HG03354 (cell line): ENCODE data around the gene GLRX2.
"Not testable (repeated sequence)": the region's sequence is repeated elsewhere in the genome, so short reads cannot be mapped to it uniquely, and the experiment has no call there.

ENCODE experiments used
- ATAC-seq: cut with Tn5 transposase; IDR thresholded peaks from one replicate; pipeline ENCODE4 v1.9.1; 2021; ENCODE audit warnings: mild to moderate bottlenecking; ENCODE audit not compliant: unreplicated experiment, poor library complexity, severe bottlenecking

Gene GLRX2

DNA sequence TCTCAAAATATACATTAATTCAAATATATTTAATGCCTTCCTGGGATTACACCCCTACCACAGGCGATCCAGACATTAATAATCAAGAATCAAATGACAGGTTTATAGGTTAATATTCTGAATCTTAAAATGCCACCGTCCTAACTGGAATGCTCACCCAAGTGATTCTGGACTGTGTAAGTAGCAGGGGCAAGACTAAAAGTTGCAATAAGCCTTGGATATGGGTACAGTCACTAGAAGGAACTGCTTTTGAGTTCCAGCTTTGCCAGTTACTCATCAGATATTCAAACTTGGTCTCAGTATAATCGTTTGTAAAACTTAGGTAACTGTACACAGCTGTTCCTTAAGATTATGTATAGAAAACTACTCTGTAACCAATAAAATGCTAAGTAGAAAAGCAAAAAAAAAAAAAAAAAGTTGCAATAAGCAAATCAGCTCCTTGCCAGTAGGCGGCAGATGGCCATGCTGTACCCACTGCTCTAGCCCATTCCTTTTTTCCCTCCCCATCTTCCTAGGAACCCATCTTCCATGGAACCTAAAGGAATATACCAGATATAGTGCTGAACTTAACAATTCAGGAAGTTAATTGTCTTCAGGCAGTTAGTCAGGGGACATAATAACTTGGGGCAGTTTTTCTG is 35.3 kb downstream of the GLRX2 start:
- ATAC-seq: peak; percentile 48

DNA sequence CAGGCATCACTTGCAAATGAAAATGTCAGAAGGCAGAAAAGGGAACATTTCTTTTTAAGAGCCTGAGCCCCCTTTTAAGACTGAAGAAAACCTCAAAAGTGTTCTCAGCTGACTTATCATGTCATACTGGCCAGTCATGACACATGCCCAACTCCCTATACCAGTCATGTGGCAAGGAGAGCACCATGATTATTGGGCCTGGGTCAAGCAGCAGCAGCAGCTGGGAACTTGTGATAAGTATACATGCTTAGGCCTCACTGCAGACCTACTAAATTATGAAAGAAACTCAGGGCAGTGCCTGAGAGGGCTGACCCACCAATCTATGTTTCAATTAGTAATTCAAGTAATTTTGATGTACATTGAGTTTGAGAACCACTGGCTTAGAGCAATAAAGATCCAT is 37.2 kb downstream of the GLRX2 start:
- no peak for ATAC-seq

DNA sequence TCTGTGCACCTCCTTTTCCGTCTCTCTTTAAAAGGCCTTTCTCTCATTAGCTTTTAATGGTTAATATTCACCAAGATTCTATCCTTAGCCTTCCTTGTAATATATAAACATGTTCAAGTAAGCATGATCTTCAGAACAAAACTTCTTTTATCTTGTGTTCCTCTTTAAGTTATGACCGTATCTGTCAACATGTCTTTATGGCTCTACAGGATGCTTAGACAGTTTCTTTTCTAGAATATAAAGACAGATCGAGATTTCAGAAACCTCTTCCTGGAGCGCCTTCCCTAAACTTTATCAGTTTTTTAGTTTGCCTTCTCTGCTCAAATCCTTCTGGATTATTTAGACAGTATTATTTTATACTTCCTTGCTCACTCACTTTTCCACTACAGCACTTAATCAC is 38.6 kb downstream of the GLRX2 start:
- no peak for ATAC-seq

DNA sequence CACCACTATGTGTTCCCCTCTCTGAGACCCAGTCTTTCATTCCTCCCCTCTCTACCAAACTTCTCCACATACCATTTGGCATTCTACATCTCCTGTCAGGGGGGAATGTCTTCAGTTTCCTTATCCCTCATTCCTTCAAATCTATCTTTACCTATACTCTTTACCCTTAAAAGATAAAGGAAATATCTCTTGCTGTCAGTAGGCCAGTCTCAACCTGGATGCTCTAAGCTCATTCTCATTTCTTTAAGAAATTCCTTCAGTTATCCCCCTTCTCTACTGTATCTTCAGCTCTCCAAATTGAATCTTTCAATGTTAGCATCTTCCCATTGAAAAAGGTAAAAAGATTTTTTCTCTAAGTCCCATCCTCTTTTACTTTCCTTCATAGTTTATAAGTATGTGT is 39.3 kb downstream of the GLRX2 start:
- no peak for ATAC-seq

DNA sequence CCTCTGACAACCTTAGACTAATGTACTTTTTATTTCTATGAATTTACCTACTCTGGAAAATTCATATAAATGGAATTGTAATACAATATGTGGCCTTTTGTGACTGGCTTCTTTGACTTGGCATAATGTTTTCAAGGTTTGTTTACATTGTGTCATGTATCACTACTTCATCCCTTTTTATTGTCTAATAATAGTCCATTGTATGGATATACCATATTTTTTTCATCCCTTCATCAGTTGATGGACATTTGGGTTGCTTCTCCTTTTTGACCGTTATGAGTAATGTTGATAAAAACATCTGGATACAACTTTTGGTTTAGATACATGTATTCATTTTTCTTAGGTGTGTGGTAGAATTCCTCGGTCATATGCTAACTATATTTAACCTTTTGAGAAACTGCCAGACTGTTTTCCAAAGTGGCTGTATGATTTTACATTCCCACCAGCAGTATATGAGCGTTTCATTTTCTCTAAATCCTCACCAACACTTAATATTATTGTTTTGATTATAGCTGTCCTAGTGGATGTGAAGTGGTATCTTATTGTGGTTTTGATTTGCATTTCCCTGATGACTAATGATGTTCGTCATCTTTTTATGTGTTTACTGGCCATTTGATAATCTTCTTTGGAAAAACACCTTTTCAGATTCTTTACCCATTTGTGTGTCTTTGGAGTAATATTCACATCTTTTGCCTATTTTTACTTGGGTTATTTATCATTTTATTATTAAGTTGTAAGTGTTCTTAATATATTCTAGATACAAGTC is 42.3 kb downstream of the GLRX2 start:
- no peak for ATAC-seq

DNA sequence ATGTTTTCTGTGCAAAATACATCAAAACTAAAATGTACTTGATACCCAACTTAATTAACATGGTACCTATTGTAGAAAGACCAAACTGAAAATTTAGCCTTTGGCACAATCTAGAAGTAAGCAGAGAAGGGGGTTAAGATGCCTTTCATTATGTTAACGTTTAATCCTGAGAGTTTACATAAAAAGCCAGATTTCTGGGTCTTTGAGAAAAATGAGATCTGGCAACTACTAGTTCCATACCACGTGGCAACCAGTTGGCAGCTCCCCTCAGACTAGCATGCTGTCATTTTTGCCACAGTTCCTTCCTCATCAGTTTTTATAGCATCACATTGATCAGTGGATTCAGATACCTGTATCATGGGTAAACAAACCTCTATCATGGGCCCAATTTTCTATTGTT is 44.3 kb downstream of the GLRX2 start:
- ATAC-seq: no peak

DNA sequence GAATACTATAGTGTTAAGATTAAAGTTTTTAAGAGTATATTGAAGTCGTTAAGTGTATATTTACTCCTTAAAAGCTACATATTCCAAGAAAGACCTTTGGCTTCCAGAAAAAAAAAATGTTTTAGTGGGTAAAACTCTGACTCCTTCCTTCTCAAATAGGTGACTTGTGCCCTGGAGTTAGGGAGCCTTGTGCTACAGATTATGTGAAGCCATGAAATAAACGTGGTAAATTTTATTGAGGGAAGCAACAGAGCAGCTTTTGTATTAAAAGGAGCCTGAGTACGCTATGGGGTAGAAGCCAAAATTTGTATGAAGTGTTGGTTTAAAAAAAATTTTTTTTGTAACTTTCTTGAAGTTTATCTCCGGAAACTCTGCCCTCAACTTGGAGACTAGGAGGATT is 44.8 kb downstream of the GLRX2 start:
- ATAC-seq: no peak

DNA sequence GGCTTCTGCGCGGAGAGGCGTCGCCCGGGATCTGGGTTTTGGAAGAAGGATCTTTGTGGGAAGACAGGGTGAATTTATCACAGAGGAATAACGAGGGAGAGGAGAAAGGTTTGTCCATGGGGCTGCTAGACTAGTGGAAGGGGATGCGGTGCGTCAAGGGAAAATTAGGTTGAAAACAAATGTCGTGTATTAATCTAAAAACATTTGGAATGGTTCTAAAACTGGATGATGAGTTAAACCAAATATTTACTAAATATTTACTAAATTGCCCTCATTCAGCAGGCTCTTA is 45.2 kb downstream of the GLRX2 start:
- ATAC-seq: no peak

DNA sequence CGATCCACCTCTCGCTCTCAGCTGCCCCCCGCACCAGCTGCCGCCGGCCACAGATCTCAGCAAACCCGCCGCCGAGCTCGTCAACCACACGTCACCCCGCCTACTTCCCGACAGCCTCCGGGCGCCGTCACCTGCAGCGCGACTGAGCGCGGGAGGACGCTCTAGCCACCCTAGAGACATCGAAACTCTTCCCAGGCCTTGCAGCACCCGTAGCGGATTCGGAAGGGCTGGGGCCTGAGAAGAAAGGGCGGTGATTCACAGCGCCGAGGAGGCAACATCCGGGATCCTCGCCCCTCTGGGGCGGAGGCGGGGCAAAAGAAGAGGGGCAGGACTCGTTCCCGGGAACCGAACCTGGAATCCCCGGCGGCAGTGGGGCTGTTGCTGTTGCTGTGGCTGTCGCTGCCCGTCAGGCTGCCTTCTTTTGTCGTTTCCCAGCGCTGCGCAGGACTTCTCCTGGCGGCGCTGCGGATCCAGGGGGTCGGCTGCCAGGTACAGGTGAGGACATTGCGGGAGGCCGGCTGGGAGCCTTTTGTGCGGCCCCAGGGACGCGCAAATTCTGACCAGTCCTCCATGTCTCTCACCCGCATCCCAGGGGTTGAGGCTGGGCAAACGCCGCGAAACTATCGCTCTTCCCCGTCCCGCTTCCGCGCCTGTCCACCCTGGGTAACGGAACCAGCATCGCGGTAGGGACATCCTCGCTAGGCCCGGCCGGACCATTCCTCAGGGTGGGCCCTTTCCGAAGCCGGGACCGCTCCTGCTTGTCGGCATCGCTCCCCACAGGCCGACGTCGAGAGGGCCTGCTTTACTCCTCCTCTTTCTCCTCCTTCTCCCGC is 45.7 kb downstream of the GLRX2 start, which contains the start of the genes RO60 and UCHL5:
TSS of gene RO60 (plus strand) at position 331 of the 833 bp plus-strand sequence. CDS start 9,443 bp downstream, outside the sequence.
TSS of gene UCHL5 (minus strand) at position 79 of the 833 bp plus-strand sequence. CDS start 100 bp downstream, outside the sequence.
- peak; percentile 95 for ATAC-seq

DNA sequence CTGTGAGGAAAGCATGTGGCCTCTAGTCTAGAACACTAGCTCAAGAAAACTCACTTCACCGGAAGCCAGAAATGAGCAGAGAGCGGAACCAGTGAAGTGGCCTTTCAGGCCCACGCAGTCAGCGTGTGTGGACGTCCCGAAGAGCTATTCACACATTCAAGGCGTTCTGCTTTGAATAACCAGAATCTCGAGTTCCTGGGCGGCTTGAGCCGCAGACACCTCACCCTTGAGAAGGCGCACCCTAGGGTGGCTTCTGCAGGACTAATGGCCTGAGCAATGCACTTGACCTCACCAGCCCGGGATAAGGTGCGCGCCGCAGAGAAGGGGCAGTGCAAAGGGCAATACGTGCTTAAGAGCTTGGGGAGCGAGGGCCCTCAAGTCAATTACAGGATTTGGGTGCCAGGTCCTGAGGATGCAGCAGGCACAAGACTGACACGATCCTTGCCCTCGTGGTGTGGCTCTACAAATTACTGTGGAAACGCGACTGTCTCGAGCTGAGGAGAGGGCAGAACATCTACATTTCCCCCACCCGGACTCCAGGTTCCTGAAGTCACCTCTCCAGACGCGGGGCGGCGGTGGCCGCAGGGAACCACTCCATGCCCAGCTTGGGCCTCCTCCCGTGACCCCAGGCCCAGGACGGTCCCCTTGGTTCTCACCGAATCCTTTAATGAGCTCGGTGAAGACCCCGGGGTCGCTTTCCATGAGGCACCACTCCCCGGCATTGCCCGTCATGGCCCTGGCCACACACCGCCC is 46.5 kb downstream of the GLRX2 start:
- ATAC-seq: peak; percentile 39

DNA sequence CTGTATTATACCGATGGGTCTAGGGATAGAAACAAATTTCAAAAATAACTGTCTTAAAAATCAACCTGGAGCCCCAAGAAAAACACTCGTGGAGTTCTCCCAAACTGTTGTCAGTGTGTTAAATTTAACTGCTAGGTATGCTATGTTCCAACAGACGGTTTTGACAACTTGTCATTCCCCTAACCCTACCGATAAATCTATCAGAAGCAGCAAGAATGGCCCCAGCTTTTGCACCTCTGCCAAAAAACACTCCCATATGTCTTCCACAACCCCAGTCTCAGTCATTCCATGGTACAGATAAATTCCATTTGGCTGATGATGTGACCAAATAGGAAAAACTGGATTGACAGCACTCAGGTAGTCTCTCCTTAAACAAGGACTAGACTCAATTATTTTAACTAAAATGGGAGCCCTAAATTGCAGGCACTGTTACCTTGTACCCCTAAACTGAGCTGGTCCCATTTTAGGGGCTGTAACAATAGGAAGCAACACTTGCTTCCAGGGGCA is 51.0 kb downstream of the GLRX2 start:
- no peak for ATAC-seq

DNA sequence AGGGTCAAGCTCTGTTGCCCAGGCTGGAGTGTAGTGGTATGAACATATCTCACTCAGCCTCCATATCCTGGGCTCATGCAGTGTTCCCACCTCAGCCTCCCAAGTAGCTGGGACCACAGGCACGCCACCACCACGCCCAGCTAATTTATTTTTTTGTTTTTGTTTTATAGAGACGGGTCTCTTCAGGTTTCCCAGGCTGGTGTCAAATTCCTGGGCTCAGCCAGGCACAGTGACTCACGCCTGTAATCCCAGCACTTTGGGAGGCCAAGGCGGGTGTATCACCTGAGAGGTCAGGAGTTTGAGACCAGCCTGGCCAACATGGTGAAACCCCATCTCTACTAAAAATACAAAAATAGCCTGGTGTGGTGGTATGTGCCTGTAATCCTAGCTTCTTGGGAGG is 56.3 kb downstream of the GLRX2 start:
- not testable (repeated sequence) for ATAC-seq
